ENCODE data around the gene TRMO. TPM values are rescaled to one million over a fixed set of nuclear protein-coding genes. Genes with fewer than 3 reads are reported as not detected.

Gene TRMO
- total RNA-seq, 2 donors from 2014 or later = 44.8 to 45.2 TPM

DNA sequence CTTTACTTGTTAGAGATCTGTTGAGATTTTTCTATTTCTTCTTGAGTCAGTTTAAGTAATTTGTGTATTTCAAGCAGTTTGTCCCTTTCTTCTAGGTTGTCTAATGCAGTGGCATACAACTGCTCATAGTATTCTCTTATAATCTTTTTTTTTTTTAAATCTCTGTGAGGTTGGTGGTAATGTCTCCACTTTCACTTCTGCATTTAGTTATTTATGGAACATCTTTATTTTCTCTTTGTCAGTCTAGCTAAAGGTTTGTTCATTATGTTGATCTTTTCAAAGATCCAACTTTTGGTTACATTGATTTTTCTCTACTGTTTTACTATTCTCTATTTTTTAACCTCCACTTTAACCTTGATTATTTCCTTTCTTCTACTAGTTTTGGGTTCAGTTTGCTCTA, 55.5 kb downstream of the TRMO start:
- no peak overlapping the region for H3K4me3 ChIP-seq

DNA sequence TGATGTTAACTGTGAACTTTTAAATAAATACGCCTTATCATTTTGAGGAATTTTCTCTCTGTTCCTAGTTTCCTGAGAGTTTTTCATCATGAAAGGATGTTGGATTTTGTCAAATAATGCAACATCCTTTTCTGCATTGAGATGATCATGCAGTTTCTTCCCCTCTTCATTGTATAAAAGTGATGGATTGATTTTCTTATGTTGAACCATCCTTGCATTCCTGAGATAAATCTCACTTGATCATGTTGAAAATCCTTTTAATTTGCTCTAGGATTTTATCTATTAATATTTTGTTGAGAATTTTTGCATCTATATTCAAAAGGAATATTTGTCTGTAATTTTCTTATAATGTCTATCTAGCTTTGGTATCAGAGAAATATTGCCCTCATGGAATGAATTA, 56.0 kb downstream of the TRMO start:
- TF ChIP-seq POLR2AphosphoS5 (IDR thresholded peaks at IDR 0.05) = no peak
- H3K9me3 ChIP-seq = no peaks in the 10 kb centered on the region
- whole genome bisulfite sequencing = 100% methylated on average over 1 of the region's 1 CpG
- no peak overlapping the region for H3K27ac ChIP-seq
- DNase-seq (ENCODE audit: low spot score) = no peak
- H3K36me3 ChIP-seq = no peaks in the 10 kb centered on the region
- H3K4me3 ChIP-seq = no peak overlapping the region
- intact Hi-C loops (cut with DNase I) = no loop called here
- H3K4me1 ChIP-seq (replicated peaks) = no peaks in the 10 kb centered on the region
- H3K27me3 ChIP-seq (replicated peaks; ENCODE audit: insufficient read depth) = no peaks in the 10 kb centered on the region

More for the DNA sequence above, 55.5 kb downstream of the TRMO start:
- intact Hi-C loops (cut with DNase I) = no loop called here
- no peaks in the 10 kb centered on the region for H3K4me1 ChIP-seq (replicated peaks)
- H3K27ac ChIP-seq = no peak overlapping the region
- DNase-seq (ENCODE audit: low spot score) = no peak
- no peaks in the 10 kb centered on the region for H3K27me3 ChIP-seq (replicated peaks; ENCODE audit: insufficient read depth)
- no peaks in the 10 kb centered on the region for H3K9me3 ChIP-seq
- no peaks in the 10 kb centered on the region for H3K36me3 ChIP-seq
- TF ChIP-seq CTCF (IDR thresholded peaks at IDR 0.05) = no peak
- no peak for TF ChIP-seq POLR2AphosphoS5 (IDR thresholded peaks at IDR 0.05)
- TF ChIP-seq POLR2A (IDR thresholded peaks at IDR 0.05) = no peak

- Histone ChIP-seq H3K9me3 (no peaks in the 10 kb centered on the region), H3K27ac (no peak overlapping the region), H3K27me3 (replicated peaks; ENCODE audit: insufficient read depth) (no peaks in the 10 kb centered on the region), H3K4me3 (no peak overlapping the region), H3K4me1 (replicated peaks) (no peaks in the 10 kb centered on the region), H3K36me3 (no peaks in the 10 kb centered on the region)
- TF ChIP-seq CTCF (IDR thresholded peaks at IDR 0.05) = no peak
- no peak for TF ChIP-seq POLR2AphosphoS5 (IDR thresholded peaks at IDR 0.05)
- no peak for TF ChIP-seq POLR2A (IDR thresholded peaks at IDR 0.05)
- no peak for DNase-seq (ENCODE audit: low spot score)
- 88% methylated on average over 1 of the region's 1 CpG for WGBS
- intact Hi-C loops (cut with DNase I) = no loop called here
These were observed 57.9 kb downstream of the TRMO start for GRCh38 chr9:97864396-97864795.

- no peaks in the 10 kb centered on the region for H3K27me3 ChIP-seq (replicated peaks; ENCODE audit: insufficient read depth)
- H3K27ac ChIP-seq = no peak overlapping the region
- TF ChIP-seq POLR2A (IDR thresholded peaks at IDR 0.05) (no peak), POLR2AphosphoS5 (IDR thresholded peaks at IDR 0.05) (no peak), CTCF (IDR thresholded peaks at IDR 0.05) (no peak)
- no peak overlapping the region for H3K4me3 ChIP-seq
- 35% methylated on average over 7 of the region's 7 CpGs for WGBS
- H3K4me1 ChIP-seq (replicated peaks) = no peaks in the 10 kb centered on the region
- no peaks in the 10 kb centered on the region for H3K36me3 ChIP-seq
- H3K9me3 ChIP-seq = no peaks in the 10 kb centered on the region
- DNase-seq (ENCODE audit: low spot score) = no peak
- intact Hi-C loops (cut with DNase I) = no loop called here
These were observed 59.0 kb downstream of the TRMO start for GRCh38 chr9:97863314-97863713.

GRCh38 chr9:97861148-97861475, 61.2 kb downstream of the TRMO start:
- H3K9me3 ChIP-seq = no peaks in the 10 kb centered on the region
- no peak overlapping the region for H3K27ac ChIP-seq
- no peaks in the 10 kb centered on the region for H3K36me3 ChIP-seq
- WGBS = 79% methylated on average over 5 of the region's 5 CpGs
- H3K27me3 ChIP-seq (replicated peaks; ENCODE audit: insufficient read depth) = peaks cover 16% of the 10 kb centered on the region
- intact Hi-C loops (cut with DNase I) = no loop called here
- no peak for TF ChIP-seq POLR2A (IDR thresholded peaks at IDR 0.05)
- TF ChIP-seq CTCF (IDR thresholded peaks at IDR 0.05) = no peak
- no peak for TF ChIP-seq POLR2AphosphoS5 (IDR thresholded peaks at IDR 0.05)
- no peak for DNase-seq (ENCODE audit: low spot score)
- no peaks in the 10 kb centered on the region for H3K4me1 ChIP-seq (replicated peaks)
- no peak overlapping the region for H3K4me3 ChIP-seq
